Mucosa of rectum (tissue), 2 donors: ENCODE data around the gene PHF2.

ENCODE experiments used
- H3K27ac ChIP-seq, 2 donors: one replicate each; pipeline ENCODE4 v1.7.0; 2013; ENCODE audit warnings: inconsistent platforms in 2 of 2, low read depth in 2 of 2, low read length in 2 of 2
- H3K27me3 ChIP-seq, 2 donors: one replicate each; pipeline ENCODE4 v1.7.0; 2013; ENCODE audit warnings: low read length in 2 of 2; ENCODE audit not compliant: control insufficient read depth in 2 of 2, insufficient read depth in 2 of 2
- H3K36me3 ChIP-seq, 2 donors: one replicate each; pipeline ENCODE4 v1.7.0; 2013; ENCODE audit warnings: low read length in 2 of 2; ENCODE audit not compliant: control insufficient read depth in 2 of 2, insufficient read depth in 2 of 2
- H3K4me1 ChIP-seq, 2 donors: one replicate each; pipeline ENCODE4 v1.7.0; 2013; ENCODE audit warnings: low read length in 2 of 2, mild to moderate bottlenecking in 1 of 2; ENCODE audit not compliant: control insufficient read depth in 2 of 2, insufficient read depth in 2 of 2
- H3K4me3 ChIP-seq, 2 donors: one replicate each; pipeline ENCODE4 v1.7.0; 2013; ENCODE audit warnings: low read length in 2 of 2
- H3K9ac ChIP-seq, 2 donors: one replicate each; pipeline ENCODE4 v1.7.0; 2013; ENCODE audit warnings: low read length in 2 of 2, low read depth in 1 of 2, mild to moderate bottlenecking in 1 of 2
- H3K9me3 ChIP-seq, 2 donors: one replicate each; pipeline ENCODE4 v1.7.0; 2013; ENCODE audit warnings: low read length in 2 of 2; ENCODE audit not compliant: control insufficient read depth in 2 of 2
- donor health status: healthy.
- donor health status: Normal muscosa, but diverticular disease.

PHF2 gene

DNA sequence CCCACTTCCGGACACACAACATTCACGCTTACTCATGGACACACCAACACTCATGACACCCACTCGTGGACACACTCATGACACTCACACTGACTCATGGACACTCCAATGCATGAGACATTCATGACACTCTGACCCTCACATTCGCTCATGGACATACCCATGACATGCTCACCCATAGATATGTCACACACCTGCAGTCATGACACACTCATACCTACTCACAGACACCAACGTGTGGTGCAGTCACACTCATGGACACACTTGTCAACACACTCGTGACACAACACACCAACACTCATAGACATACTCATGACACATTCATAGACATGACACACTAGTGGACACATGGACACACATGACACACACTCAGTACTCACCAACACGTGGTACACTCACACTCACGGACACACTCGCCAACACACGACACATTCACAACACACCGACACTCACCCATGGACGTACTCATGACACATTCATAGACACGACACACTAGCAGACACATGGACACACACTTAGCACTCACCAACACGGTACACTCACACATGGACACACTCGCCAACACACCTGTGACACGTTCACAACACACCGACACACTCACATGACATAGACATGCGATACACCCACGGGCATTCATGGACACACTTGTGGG, 73.4 kb downstream of the PHF2 start:
- H3K4me3 ChIP-seq, result no peak overlapping the region
- no peak overlapping the region for H3K9ac ChIP-seq
- H3K36me3 ChIP-seq, result peaks cover 59 to 65% of the 10 kb centered on the region in 2 donors
- H3K9me3 ChIP-seq, result no peaks in the 10 kb centered on the region
- no peaks in the 10 kb centered on the region for H3K4me1 ChIP-seq
- no peak overlapping the region for H3K27ac ChIP-seq
- no peaks in the 10 kb centered on the region for H3K27me3 ChIP-seq

DNA sequence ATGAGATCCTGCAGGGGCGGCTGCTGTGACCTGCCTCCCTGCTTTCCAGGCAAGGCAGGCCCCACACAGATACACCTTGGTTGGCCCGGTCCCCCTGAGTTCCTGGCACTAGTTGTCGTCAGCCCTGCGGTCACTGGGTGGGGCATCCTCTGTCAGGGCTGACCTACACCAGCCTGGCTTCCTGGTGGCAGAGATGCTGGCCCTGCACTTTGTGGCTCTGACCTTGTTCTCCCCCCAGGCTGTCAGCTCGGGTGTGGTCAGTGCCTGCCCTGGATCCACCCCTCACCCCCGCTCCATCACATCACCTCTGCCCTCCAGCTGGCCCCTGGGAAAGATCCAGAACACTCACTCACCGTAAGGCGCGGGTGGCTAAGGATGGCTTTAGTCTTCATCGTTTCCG, 74.1 kb downstream of the PHF2 start:
- H3K36me3 ChIP-seq, result peaks cover 59 to 65% of the 10 kb centered on the region in 2 donors
- H3K4me3 ChIP-seq, result no peak overlapping the region
- H3K27ac ChIP-seq, result no peak overlapping the region
- no peaks in the 10 kb centered on the region for H3K9me3 ChIP-seq
- no peaks in the 10 kb centered on the region for H3K4me1 ChIP-seq
- no peak overlapping the region for H3K9ac ChIP-seq
- H3K27me3 ChIP-seq, result no peaks in the 10 kb centered on the region

DNA sequence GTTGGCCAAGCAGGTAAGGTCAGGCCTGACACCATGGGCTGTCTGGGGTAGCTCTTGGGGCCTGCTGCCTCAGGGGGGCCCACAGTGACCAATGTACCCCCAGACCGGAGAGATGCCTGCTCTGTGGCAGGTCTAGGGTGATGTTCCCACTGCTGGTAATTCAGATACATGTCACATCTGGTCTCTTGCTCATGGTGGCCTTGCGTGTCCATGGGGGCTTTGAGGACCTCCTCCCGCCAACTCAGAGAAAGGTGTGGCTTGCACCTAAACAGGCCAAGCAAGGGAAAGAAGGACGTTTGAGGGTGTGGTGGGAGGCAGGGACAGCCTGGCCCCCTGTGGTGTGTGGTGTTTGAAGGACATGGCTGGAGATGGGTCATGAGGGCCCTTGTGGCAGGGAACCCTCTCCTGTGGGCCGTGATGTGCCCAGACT, 75.2 kb downstream of the PHF2 start:
- Histone ChIP-seq H3K27me3 (no peaks in the 10 kb centered on the region), H3K9me3 (no peaks in the 10 kb centered on the region), H3K36me3 (peaks cover 53 to 66% of the 10 kb centered on the region in 2 donors), H3K27ac (no peak overlapping the region), H3K4me3 (no peak overlapping the region), H3K9ac (no peak overlapping the region), H3K4me1 (no peaks in the 10 kb centered on the region)

DNA sequence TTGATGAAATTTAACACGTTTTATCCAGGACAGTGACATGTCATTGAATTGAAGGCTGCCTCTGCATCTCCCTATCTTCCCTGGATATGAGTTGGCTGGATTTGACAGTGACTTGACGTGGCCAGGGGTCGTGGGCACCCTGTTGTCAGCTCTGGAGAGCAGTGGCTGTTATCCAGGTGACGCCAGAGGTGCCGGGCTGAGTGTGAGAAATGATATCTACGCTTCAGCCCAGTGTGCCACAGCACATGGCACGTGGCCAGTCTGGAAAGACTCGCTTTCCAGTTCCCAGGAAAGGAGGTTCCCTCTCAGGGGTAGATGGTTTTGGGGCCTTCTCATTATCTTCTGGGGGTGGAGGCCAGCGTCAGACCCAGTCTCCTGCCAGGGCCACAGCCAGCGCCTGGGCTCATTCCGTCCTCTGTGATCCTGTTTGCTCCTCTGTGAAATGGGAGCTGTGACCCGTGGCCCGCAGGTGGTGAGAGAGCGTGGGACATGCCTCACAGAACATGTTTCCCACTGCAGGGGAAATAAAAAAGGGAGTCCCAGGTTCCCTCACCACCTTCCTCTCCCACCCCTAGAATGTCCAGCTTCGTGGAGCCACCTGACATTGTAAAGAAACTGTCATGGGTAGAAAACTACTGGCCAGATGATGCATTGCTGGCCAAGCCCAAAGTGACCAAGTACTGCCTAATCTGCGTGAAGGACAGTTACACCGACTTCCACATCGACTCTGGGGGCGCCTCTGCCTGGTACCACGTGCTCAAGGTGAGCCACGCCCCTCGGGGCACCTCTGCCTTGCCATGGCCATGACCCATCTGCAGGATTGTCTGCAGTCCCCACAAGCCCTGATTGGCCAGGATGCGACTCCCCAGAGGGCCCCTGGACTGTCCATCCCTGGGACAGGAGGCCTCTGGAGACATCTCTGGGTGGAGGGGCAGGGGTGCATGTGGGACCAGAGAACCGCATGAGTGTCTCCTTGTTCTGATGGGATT, 76.5 kb downstream of the PHF2 start:
- H3K9ac ChIP-seq, result no peak overlapping the region
- H3K27ac ChIP-seq, result no peak overlapping the region
- no peaks in the 10 kb centered on the region for H3K9me3 ChIP-seq
- H3K4me3 ChIP-seq, result no peak overlapping the region
- peaks cover 60 to 73% of the 10 kb centered on the region in 2 donors for H3K36me3 ChIP-seq
- H3K27me3 ChIP-seq, result no peaks in the 10 kb centered on the region
- no peaks in the 10 kb centered on the region for H3K4me1 ChIP-seq

DNA sequence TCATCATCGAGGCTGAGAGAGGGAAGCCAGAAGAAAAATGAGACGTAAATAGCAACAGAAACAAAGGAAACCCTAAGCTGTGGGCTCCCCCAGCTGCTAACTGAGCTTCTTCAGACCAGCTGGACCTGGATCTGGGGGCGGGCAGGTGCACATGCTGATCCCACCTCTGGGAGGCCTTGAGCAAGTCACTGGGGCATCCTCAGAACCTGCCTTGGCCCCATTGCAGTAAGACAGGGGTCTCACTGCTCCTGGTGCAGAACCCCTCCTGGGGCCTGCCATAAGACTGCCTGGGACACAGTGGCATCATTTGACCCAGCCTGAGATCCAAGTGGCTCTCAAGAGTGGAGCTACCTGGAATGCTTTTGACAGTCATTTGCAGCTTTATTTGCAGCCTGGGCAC, 77.4 kb downstream of the PHF2 start:
- no peak overlapping the region for H3K4me3 ChIP-seq
- H3K27me3 ChIP-seq, result no peaks in the 10 kb centered on the region
- H3K27ac ChIP-seq, result no peak overlapping the region
- no peaks in the 10 kb centered on the region for H3K4me1 ChIP-seq
- H3K36me3 ChIP-seq, result peaks cover 59 to 71% of the 10 kb centered on the region in 2 donors
- H3K9me3 ChIP-seq, result no peaks in the 10 kb centered on the region
- H3K9ac ChIP-seq, result no peak overlapping the region

DNA sequence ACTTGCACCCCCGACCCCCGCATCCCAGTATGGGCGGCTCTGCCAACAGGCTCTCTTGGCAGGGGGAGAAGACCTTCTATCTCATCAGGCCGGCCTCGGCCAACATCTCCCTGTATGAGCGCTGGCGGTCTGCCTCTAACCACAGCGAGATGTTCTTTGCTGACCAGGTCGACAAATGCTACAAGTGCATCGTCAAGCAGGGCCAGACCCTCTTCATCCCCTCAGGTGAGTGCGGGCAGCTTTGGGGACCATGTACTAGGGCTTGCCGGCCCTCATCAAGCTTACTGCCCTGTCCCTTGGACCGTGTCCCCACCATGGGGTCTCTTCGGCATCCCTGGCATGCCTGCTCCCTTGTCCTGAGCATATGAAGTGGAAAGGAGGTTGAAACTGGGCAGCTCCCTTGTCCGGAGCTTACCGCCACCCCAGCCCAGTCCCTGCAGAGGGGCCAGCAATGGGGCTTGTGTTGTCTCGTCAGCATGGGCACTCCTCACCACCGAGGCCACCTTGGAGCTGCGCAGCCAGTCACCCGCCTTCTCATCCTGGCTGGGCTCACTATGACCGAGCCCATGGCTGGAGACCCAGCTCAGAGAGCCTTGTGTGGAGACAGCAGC, 78.1 kb downstream of the PHF2 start:
- Histone ChIP-seq H3K9me3 (no peaks in the 10 kb centered on the region), H3K9ac (no peak overlapping the region), H3K36me3 (peaks cover 58 to 70% of the 10 kb centered on the region in 2 donors), H3K27me3 (no peaks in the 10 kb centered on the region), H3K27ac (no peak overlapping the region), H3K4me1 (no peaks in the 10 kb centered on the region), H3K4me3 (no peak overlapping the region)

DNA sequence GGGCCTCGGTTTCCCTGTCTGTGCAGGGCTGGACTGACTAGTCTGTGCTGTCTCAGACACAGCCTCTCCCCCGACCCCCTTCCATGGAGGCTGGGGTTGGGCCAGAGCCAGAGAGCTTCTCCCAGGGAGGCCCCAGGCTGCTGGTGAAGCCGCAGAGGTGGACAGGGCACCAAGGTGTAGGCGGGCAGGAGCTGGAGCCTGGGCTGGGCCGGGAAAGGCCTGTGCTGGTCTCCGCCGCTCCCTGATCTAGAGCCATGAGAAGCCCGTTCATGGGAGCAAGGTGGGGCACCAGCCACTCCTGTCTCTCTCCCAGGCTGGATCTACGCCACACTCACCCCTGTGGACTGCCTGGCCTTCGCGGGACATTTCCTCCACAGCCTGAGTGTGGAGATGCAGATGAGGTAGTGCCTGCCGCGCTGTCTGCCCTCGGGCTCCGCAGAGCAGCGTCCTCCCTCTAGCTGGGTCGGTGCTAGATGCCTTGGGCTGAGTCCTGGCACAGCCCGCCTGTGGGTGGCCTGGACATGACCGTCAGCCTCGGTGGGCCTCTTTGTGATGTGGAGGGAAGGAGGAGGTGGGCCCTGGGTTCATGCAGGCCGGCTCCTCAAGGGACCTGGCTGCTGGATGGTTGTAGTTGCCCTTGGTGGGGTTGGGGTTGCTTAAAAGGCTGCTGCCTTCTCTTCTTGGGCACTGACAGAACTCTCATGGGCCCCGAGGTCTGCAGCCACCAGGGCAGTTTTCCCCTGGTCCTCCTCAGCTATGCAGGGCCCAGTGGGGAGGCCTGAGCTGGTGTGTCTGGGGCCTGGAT, 79.4 kb downstream of the PHF2 start:
- Histone ChIP-seq H3K9me3 (no peaks in the 10 kb centered on the region), H3K9ac (no peak overlapping the region), H3K27me3 (no peaks in the 10 kb centered on the region), H3K27ac (no peak overlapping the region), H3K4me1 (no peaks in the 10 kb centered on the region), H3K36me3 (peaks cover 51 to 56% of the 10 kb centered on the region in 2 donors), H3K4me3 (no peak overlapping the region)

DNA sequence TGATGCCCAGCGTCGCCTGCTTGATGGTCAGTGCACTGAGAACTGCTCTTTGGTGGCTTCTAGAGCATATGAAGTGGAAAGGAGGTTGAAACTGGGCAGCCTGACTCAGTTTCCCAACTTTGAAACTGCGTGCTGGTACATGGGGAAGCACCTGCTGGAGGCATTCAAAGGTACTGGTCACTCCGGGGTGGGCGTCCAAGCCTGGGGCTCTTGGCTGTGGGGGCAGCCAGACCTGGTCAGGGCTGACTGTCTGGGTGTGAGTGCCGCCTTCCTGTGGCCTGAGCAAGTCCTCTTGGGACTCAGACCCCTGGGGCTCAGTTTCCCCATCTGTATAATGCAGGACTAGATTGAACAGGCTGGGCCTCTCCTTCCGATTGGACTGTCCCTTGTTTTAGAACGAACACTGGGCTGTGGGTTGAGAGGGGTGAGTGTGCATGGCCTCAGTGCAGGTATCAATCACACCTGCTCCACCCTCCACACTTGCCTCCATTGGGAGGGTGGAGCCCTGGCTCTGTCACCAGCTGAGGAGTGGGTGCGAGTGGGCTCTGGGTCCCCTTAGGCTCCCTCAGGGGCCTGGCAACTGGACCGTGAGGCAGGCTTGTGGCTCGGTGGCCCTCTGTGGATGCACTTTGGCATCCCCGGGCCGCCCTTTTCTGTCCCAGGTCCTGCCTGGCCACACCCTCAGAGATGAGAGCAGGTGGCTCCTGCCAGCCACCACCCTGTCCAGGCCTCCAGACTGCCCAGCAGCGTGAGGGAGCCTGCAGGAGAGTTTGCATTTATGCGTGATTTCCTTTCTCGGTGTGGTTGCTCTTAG, 80.2 kb downstream of the PHF2 start:
- Histone ChIP-seq H3K36me3 (peaks cover 44 to 52% of the 10 kb centered on the region in 2 donors), H3K4me1 (no peaks in the 10 kb centered on the region), H3K4me3 (no peak overlapping the region), H3K27me3 (no peaks in the 10 kb centered on the region), H3K9ac (no peak overlapping the region), H3K9me3 (no peaks in the 10 kb centered on the region), H3K27ac (no peak overlapping the region)
